Natural killer cell (primary cell): Measurements from ENCODE around the gene CREB5. TPM values are rescaled to one million over a fixed set of nuclear protein-coding genes. Genes with fewer than 3 reads are reported as not detected.

ENCODE experiments used
- ATAC-seq, 3 donors: fragments of 150-1000 bp in 2 of 3; fragments of 200-7000 bp in 1 of 3; cut with Tn5 transposase; 1 replicate in 1 of 3; 2 replicates in 2 of 3; pipeline ENCODE4 v1.10.0; 2021; ENCODE audit warnings: mild to moderate bottlenecking in 2 of 3, moderate library complexity in 2 of 3
- DNase-seq, 2 donors: peaks; one replicate each; pipeline versions ENCODE4 v3.0.0 to v3.0.0-alpha.2; 2013 to 2021; ENCODE audit warnings: mixed read lengths in 1 of 2
- H3K27ac ChIP-seq: one replicate; pipeline ENCODE4 v1.5.1; 2013; ENCODE audit warnings: mild to moderate bottlenecking, low read length
- H3K27me3 ChIP-seq: one replicate; pipeline ENCODE4 v1.6.1; 2013; ENCODE audit warnings: low read length; ENCODE audit not compliant: control insufficient read depth, insufficient read depth
- H3K36me3 ChIP-seq: one replicate; pipeline ENCODE4 v1.6.1; 2013; ENCODE audit warnings: low read length; ENCODE audit not compliant: control insufficient read depth, insufficient read depth
- H3K4me1 ChIP-seq: one replicate; pipeline ENCODE4 v1.6.1; 2013; ENCODE audit warnings: low read length; ENCODE audit not compliant: control insufficient read depth, insufficient read depth
- H3K4me3 ChIP-seq: one replicate; pipeline ENCODE4 v1.5.1; 2013; ENCODE audit warnings: low read length
- H3K9me3 ChIP-seq: one replicate; pipeline ENCODE4 v1.6.1; 2013; ENCODE audit warnings: low read length; ENCODE audit not compliant: control insufficient read depth, insufficient read depth
- H3K27ac Mint-ChIP-seq, 2 donors: one replicate each; pipeline ENCODE4 v1.8.0; 2022; ENCODE audit warnings: mild to moderate bottlenecking in 2 of 2, mixed read lengths in 2 of 2, moderate library complexity in 1 of 2
- H3K27me3 Mint-ChIP-seq, 2 donors: one replicate each; pipeline ENCODE4 v1.8.0; 2022; ENCODE audit warnings: low read depth in 2 of 2, mixed read lengths in 2 of 2
- H3K36me3 Mint-ChIP-seq: one replicate; pipeline ENCODE4 v1.8.0; 2022; ENCODE audit warnings: mixed read lengths
- H3K4me1 Mint-ChIP-seq, 2 donors: one replicate each; pipeline ENCODE4 v1.8.0; 2022; ENCODE audit warnings: mixed read lengths in 2 of 2
- H3K4me3 Mint-ChIP-seq: one replicate; pipeline ENCODE4 v1.8.0; 2022; ENCODE audit warnings: mild to moderate bottlenecking, moderate library complexity, mixed read lengths
- H3K9me3 Mint-ChIP-seq, 2 donors: one replicate each; pipeline ENCODE4 v1.8.0; 2022; ENCODE audit warnings: mixed read lengths in 2 of 2
- CTCF ChIP-seq: fragments of 200-600 bp; IDR thresholded peaks from one replicate; pipeline ENCODE4 v1.8.0; 2022; ENCODE audit warnings: antibody characterized with exemption
- WGBS: methylation state at CpG from one replicate; pipeline ENCODE4 v1.1.7; 2013; ENCODE audit warnings: missing lambda C conversion rate; ENCODE audit not compliant: insufficient coverage; 5-methylcytosine and 5-hydroxymethylcytosine counted together
- intact Hi-C: fragments of 100-400 bp; cut with micrococcal nuclease; formaldehyde crosslinking; loops from one replicate; pipeline ENCODE4 v1.14.2; 2022
- total RNA-seq, 4 donors: library from RNA; stranded (reverse); fragments of 120-200 nt in 1 of 4; gene quantifications; one replicate each; pipeline versions ENCODE4 v1.2.3 to v1.2.4, GENCODE V29; 2013 to 2022

The CREB5 gene
- total RNA-seq, 3 donors from 2014 or later (not counting 1 experiment from before 2014, with no cell fraction given), result 0.52 to 7.0 (median 0.89) TPM

- 66% methylated on average over 4 of the region's 4 CpGs for WGBS
- Histone ChIP-seq H3K9me3 (no peaks in the 10 kb centered on the region), H3K27me3 (no peaks in the 10 kb centered on the region), H3K4me1 (no peaks in the 10 kb centered on the region), H3K27ac (no peak overlapping the region), H3K4me3 (no peak overlapping the region), H3K36me3 (no peaks in the 10 kb centered on the region)
- intact Hi-C loops, result no loop called here
- ATAC-seq (no peak), DNase-seq (no peak)
- Mint-ChIP-seq H3K4me1 (no peaks in the 10 kb centered on the region), H3K9me3 (no peaks in the 10 kb centered on the region), H3K27ac (no peak overlapping the region), H3K4me3 (no peak overlapping the region), H3K27me3 (peaks cover 23 to 31% of the 10 kb centered on the region in 2 donors), H3K36me3 (no peaks in the 10 kb centered on the region)
- TF ChIP-seq CTCF, result no peak
These were observed 36.4 kb downstream of the CREB5 start for GRCh38 chr7:28448708-28449107.

- Histone ChIP-seq H3K27me3 (no peaks in the 10 kb centered on the region), H3K27ac (no peak overlapping the region), H3K9me3 (no peaks in the 10 kb centered on the region), H3K4me3 (no peak overlapping the region), H3K36me3 (no peaks in the 10 kb centered on the region), H3K4me1 (no peaks in the 10 kb centered on the region)
- no peak for TF ChIP-seq CTCF
- Mint-ChIP-seq H3K27ac (no peak overlapping the region), H3K36me3 (no peaks in the 10 kb centered on the region), H3K27me3 (peaks cover 20 to 35% of the 10 kb centered on the region in 2 donors), H3K9me3 (no peaks in the 10 kb centered on the region), H3K4me3 (no peak overlapping the region), H3K4me1 (no peaks in the 10 kb centered on the region)
- DNase-seq, result no peak
- ATAC-seq, result no peak
- WGBS, result 94% methylated on average over 2 of the region's 2 CpGs
- intact Hi-C loops, result no loop called here
These were observed 40.4 kb downstream of the CREB5 start for GRCh38 chr7:28452681-28453080.

- no peaks in the 10 kb centered on the region for H3K4me1 Mint-ChIP-seq
- Histone ChIP-seq H3K9me3 (no peaks in the 10 kb centered on the region), H3K4me1 (no peaks in the 10 kb centered on the region), H3K4me3 (no peak overlapping the region), H3K27ac (no peak overlapping the region), H3K27me3 (no peaks in the 10 kb centered on the region), H3K36me3 (no peaks in the 10 kb centered on the region)
- intact Hi-C loops, result no loop called here
- H3K27me3 Mint-ChIP-seq, result peaks cover 8 to 18% of the 10 kb centered on the region in 2 donors
- no peak overlapping the region for H3K4me3 Mint-ChIP-seq
- no peak for TF ChIP-seq CTCF
- no peaks in the 10 kb centered on the region for H3K9me3 Mint-ChIP-seq
- no peaks in the 10 kb centered on the region for H3K36me3 Mint-ChIP-seq
- WGBS, result 96% methylated on average over 5 of the region's 5 CpGs
- ATAC-seq (peak in 1 of 3 donors; percentile 29), DNase-seq (no peak)
- no peak overlapping the region for H3K27ac Mint-ChIP-seq
These were observed 43.2 kb downstream of the CREB5 start for GRCh38 chr7:28455486-28455885.

DNA sequence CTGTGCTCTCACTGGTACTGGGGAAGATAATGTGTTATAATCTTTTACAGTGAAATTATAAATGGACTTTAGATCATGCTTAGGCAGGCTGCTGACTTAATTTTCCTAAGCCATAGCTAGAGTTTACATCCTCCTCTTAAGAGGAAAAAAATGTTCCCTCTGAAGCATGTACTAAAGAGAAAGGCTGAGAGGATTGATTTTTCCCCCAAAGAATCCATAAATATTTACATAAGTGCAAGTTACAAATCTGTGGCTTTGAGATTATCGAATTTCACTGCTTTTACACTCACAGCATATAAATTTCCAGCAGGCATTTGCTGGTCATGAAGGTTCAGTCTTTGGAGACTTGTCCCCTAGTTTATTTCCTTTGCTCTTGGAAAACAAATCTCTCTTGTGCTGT, 43.7 kb downstream of the CREB5 start:
- no peak for TF ChIP-seq CTCF
- Mint-ChIP-seq H3K36me3 (no peaks in the 10 kb centered on the region), H3K4me1 (no peaks in the 10 kb centered on the region), H3K4me3 (no peak overlapping the region), H3K27ac (no peak overlapping the region), H3K27me3 (peaks cover 6 to 12% of the 10 kb centered on the region in 2 donors), H3K9me3 (no peaks in the 10 kb centered on the region)
- Histone ChIP-seq H3K27ac (no peak overlapping the region), H3K4me3 (no peak overlapping the region), H3K9me3 (no peaks in the 10 kb centered on the region), H3K27me3 (no peaks in the 10 kb centered on the region), H3K36me3 (no peaks in the 10 kb centered on the region), H3K4me1 (no peaks in the 10 kb centered on the region)
- no peak for DNase-seq
- intact Hi-C loops, result no loop called here
- 75% methylated on average over 1 of the region's 1 CpG for WGBS
- ATAC-seq, result no peak
